ENCODE measurements around the gene KCNG2.

The KCNG2 gene

DNA sequence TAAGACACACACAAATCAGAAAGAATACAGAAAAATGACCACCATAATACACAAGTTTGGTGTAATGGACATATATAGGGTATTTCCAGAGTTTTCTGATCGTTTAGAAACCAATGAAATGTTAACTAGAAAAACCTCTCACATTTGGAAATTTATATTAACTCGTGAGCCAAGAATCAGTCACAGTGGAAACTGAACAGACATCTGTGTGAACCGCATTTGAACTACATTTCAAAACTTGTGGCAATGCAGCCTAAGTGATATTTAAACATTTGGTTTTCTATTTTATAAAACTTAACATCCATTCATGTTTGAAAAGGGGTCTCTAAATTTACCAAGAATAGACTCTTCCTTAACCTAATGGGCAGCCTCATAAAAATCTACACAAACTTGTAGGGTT lies 29.0 kb upstream of the KCNG2 start:
- no peak for DNase-seq (ENCODE audit: low read depth in 2 of 3, low spot score in 1 of 3)

DNA sequence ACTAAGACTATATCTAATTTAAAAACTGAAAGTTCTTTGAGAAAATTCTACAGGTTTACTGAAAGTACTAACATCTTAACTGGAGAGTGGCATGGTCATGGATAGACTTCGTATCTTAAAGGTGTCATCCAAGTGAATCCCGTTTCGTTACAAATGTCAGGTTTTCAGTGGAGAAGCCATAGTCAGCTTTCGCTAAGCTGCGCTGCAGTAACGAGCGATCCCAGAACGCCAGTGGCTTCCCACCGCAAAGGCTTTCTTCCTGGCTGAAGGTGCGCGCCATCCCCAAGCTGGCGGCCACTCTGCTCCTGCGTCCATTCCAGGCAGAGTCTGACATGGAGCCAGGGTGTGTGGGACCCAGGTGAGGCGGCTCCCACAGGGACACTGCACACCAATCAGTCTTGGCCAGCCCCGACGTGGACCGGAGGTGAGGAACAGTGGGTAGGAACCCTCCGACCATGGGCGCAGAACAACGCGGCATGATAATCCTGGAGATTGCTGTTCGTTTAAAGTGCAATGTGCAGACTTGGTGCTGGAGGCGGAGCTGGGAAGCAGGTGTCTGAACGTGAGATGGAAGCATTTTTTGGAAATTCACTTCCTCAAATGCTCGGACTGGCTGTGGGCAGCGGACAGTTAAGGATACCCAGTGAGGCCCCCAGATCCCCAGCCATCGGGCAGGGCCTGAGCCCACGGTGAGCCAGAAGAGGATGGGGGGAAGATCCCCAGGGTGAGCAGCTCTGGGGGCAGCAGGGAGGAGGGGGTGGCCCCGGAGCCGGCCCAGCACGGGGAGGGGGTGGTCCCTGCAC lies 27.8 kb upstream of the KCNG2 start:
- no peak for DNase-seq (ENCODE audit: low read depth in 2 of 3, low spot score in 1 of 3)

DNA sequence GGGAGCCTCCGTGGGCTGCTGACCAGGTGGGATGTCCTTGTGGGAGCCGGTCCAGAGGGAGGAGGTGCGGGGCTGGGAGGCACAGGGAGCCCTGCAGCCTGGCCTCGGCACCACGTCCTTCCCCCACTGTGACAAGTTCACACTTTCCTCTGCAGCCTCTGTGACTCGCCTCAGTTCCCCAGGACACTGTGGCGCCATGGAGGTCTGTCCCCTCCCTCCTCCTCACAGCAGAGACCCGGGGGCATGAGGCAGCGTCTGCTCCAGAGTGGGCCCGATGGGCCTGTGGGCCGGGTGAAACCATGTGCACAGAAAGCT lies 27.3 kb upstream of the KCNG2 start:
- DNase-seq (ENCODE audit: low read depth in 2 of 3, low spot score in 1 of 3), result no peak

DNA sequence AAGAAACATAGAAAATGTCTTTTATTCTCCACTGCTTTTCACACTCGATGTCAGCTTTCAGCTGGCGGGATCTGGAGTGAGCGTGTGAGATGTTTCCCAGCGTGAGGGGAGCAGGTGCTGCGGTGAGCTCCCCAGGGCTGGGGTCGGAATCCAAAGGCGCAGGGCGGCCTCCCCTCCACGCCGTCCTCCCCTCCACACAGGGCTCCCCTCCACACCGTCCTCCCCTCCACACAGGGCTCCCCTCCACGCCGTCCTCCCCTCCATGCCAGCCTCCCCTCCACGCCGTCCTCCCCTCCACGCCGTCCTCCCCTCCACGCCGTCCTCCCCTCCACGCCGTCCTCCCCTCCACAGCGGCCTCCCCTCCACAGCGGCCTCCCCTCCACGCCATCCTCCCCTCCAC lies 26.9 kb upstream of the KCNG2 start:
- no peak for DNase-seq (ENCODE audit: low read depth in 2 of 3, low spot score in 1 of 3)

DNA sequence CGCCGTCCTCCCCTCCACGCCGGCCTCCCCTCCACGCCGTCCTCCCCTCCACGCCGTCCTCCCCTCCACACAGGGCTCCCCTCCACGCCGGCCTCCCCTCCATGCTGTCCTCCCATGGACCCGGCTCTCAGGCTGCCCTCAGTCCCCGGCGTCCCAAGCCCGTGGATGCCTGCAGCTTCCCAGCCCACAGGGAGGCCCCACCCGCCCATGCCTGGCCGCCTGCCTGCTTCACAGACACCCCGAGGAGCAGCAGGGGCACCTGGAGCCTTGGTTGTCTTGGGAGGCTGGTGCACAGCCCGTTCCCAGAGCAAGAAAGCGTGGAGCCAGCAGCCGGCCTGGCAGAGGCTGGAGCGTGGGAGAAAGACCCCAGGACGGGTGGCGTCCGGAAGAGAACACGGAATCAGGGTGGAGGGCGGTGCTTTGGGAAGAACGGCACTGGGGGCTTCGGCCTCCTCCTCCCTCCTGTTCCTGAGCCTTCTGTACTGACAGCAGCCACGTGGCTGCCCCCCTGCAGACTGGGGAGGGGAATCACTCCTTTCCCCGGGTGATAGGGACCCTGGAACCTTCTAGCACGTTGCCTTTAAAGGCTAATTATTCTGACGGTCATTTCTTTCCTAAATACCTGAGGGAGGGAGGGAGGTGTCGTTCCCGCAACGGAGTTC lies 26.2 kb upstream of the KCNG2 start:
- DNase-seq (ENCODE audit: low read depth in 2 of 3, low spot score in 1 of 3), result no peak

DNA sequence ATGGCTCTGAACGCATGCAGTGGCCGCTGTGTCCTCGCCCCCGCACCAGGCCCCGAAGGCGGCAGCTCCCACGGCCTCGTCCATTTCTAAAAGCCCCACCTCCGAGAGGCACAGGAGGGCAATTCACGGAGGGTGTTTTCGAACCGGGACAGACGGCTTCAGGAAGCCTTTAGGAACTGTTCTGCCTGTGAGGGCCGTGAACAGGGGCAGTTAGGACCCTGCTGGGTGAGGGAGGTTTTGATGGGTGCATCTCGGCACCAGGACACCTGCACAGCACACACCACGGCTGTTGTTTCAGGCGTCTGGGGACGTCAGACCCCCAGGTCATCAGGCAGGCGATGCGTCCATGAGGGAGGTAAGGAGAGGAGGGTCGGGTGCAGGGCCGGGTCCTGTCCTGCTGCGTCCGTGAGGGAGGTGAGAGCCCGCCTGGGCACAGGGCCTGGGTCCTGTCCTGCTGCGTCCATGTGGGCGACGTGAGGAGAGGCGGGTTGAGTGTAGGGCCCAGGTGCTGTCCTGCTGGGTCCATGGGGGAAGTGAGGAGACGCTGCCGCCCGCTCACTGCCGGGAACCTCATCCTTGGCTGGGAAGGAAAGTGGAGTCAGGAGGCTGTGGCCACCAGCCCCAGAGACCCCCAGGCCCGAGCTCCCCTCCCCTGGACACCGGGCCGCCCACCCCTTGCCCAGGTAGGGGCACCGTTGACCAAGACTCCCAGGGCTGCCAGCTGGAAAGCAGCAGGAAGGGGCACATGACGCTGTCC lies 25.5 kb upstream of the KCNG2 start:
- DNase-seq (ENCODE audit: low read depth in 2 of 3, low spot score in 1 of 3), result no peak

DNA sequence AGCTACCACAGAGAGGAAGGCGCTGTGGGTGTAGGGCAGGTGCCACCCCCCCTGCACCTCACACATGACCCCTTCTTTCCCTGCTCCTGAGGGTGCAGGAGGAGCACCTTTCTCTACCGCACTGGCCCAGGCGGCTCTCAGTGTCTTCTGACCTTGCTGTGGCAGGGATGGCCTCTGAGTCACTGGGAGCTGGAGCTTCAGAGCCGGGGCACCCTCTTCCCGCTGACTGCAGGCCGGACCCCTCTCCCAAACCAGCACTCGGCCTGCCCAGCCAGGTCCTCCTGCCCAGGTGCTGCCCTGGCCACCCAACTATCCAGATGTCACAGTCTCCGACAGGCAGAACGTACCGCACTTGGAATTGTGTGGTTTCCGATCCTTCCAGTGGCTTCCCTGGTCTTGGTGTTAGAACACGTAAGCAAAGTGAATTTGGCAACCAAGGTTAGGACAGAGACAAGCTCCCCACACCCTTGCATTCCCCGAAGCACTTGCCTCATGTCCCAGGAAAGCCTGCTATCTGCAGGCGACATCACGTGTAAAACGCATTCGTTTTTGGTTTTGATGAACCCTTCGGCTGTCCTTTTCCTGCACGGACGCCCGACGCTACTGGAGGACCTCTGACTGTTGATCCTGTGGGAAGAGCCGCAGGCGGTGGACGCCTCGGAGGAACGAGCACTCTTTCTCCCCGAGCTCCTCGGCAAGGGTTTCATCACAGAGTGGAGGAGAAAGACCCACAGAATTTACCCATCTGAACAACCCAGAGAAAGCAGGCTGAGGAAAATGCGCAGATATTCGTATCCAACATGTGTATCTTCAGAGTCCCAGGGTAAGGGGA lies 24.7 kb upstream of the KCNG2 start:
- DNase-seq (ENCODE audit: low read depth in 2 of 3, low spot score in 1 of 3), result no peak

DNA sequence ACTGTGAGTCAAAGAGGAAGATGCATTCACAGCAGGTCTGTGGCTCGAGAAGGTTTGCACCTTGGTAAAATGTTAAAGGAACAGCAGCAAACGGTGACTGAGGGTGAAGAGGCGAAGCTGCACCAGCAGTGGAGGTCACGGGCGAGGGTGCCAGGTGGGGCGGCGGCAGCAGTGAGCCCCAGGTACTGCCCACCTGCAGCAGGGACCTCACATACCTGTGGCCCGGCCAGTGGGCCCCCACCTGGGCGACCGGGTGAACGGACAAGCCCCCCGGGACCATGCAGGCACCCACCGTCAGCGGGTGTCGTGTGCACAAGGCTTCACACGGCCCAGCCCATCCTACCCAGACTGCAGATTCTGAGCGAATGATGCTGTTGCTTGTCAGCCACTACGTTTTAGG lies 23.6 kb upstream of the KCNG2 start:
- DNase-seq (ENCODE audit: low read depth in 2 of 3, low spot score in 1 of 3), result no peak

DNA sequence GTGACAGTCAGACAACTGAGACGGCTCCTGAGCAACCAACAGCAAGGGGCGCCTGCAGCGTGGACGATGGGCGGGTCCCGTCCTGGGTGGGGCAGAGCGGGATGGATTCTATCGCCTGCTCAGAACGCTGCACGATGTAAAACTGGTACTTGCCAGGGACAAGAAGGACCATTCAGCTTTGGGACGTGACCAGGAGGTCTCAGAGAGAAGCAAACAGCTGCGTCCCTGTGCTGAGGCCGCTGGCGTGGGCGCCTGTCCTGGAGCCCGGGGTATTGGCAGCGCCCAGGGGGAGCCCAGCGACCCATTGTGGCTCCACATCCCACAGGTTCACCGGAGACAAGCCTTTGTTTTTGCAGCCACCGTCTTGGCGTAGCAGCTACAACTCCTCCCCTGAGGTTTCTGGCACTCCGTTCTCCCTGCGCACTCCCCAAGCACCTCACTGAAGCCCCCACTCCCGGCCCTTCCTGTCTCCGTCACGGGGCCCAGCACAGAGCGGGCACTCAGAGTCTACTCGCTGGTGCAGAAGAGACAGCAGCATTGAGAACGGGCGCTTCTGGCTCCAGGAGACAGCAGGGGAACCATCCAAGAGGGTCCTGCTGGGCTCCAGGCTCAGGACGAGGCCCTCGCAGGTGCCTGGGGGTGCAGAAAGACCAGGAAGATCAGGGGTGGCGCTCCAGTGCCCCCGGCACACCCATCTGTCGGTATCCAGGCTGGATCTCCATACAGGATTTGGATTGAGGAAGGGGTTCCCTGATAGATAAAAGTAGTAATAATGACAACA lies 22.1 kb upstream of the KCNG2 start:
- DNase-seq (ENCODE audit: low read depth in 2 of 3, low spot score in 1 of 3), result no peak

DNA sequence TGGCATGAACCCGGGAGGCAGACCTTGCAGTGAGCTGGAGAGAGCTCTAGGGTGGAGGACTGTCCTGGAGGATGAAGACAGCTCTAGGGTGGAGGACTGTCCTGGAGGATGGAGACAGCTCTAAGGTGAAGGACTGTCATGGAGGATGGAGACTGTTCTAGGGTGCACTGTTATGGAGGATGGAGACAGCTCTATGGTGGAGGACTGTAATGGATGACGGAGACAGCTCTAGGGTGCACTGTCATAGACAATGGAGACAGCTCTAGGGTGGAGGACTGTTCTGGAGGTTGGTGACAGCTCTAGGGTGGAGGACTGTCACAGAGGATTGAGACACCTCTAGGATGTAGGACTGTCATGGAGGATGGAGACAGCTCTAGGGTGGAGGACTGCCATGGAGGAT lies 21.1 kb upstream of the KCNG2 start:
- no peak for DNase-seq (ENCODE audit: low read depth in 2 of 3, low spot score in 1 of 3)

DNA sequence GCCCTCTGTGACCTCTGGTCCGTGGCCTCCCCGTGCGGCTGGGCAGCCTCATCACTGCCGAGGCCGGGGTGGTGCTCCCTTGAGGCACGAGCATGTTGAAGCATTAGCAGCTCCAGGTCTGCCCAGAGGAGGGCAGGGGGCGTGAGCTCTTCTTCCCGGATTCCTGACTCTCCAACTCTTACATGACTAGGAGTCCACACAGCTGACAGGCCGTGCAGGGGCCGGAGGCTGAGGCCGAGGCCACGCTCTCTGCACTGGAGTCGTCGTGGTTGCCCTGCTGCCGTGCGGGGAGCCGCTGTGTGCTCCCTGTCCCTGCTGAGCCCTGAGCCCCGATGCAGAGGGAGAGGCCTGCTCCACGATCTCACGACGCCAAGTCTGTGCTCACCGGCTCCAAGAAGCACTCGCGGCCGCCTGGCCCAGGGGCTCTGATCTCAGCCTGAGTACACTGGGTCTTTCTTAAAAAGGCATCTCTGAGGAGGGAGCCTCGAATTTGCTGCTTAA lies 19.4 kb upstream of the KCNG2 start:
- DNase-seq (ENCODE audit: low read depth in 2 of 3, low spot score in 1 of 3), result no peak

DNA sequence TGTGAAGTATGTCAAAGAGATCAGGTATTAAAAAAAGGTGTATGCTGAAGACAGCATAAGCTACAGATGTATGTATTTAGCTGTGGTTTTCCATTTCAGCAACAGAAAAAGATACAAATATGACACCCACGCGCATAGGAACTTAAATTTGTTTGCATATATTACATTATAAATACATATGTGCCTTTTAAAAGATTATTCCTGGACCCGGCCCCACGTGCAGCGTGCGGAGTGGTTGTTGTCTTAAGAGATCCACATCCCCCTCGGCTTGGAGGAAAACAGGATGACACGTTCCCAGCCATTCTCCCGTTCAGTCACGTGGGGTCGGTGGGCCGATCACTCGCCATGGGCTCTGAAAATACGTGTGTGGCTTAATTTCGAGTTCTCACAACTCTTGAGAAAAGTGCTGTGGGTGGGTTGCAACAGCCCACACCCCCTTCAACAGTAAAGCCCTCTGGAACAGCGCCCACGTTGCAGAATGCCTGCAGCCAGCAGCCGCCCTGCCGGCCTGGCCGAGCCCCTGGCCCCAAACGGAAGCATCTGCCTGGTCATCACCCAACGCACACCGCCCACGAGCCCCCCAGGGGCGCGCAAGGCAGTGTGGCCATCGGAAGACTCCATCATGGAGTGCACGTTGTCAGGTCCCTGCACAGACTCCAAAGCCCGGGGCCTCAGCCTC lies 18.6 kb upstream of the KCNG2 start:
- no peak for DNase-seq (ENCODE audit: low read depth in 2 of 3, low spot score in 1 of 3)

DNA sequence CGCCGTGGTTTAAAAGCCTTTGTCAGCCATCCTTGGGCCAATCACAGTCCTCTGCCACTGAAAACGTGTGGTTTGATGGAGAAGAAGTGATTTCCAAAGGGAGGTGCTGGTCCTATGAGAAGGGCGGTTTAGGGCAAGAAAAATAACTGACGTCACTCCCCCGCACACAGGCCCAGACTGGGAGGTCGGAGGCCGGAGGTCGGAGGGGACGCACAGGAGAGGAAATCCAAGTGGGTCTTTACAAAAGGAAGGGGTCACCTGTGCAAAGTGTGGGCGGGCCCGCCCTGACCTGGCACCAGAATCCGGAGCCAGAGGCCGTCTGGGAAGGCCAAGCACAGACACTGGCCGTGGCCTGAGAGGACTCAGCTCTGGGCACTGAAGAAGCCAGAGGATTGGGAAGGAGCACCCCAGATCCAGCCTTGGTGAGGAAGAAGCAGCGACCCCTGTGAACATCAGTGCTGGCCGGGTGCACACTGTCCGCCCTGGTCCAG lies 18.0 kb upstream of the KCNG2 start:
- DNase-seq (ENCODE audit: low read depth in 2 of 3, low spot score in 1 of 3), result no peak

DNA sequence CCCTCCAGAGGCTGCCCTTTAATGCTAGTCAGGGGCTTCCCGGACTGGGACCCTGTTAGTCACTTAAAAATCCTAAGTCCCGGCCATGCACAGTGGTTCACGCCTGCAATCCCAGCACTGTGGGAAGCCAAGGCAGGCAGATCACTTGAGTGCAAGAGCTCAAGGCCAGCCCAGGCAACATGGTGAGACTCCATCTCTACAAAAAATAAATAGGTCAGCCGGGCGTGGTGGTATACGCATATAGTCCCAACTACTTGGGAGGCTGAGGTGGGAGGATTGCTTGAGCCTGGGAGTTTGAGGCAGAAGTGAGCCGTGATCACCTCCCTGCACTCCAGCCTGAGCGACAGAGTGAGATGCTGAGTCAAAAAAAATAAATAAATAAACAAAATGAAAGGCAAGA lies 17.2 kb upstream of the KCNG2 start:
- no peak for DNase-seq (ENCODE audit: low read depth in 2 of 3, low spot score in 1 of 3)

DNA sequence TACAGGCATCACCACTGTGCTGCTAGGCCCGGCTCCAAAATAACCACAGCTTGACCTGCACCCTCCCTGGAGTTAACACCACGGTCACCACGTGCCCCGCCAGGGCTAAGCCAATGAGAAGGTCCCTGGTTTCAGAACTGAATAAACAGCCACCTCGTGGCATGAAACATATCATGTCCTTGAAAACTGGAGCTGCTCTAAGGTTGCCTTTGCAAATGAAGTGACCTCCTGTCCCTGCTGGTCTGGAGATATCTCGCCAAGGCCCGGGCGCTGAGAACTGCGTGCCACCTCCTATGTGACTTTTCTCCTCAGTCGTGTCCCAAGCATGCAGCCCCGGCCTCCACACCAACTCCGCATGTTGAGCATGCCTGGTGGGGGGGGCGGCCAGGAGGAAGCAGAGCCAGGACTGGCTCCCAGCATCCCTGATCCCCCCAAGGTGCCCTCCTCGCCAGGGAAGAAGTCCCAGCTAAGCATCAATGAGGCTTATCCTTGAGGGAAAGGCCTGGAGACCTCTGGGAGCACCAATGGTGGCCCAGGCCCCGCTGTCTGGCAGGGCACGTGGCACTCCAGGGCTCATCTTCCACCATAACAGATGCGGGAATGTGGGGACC lies 16.3 kb upstream of the KCNG2 start:
- no peak for DNase-seq (ENCODE audit: low read depth in 2 of 3, low spot score in 1 of 3)

DNA sequence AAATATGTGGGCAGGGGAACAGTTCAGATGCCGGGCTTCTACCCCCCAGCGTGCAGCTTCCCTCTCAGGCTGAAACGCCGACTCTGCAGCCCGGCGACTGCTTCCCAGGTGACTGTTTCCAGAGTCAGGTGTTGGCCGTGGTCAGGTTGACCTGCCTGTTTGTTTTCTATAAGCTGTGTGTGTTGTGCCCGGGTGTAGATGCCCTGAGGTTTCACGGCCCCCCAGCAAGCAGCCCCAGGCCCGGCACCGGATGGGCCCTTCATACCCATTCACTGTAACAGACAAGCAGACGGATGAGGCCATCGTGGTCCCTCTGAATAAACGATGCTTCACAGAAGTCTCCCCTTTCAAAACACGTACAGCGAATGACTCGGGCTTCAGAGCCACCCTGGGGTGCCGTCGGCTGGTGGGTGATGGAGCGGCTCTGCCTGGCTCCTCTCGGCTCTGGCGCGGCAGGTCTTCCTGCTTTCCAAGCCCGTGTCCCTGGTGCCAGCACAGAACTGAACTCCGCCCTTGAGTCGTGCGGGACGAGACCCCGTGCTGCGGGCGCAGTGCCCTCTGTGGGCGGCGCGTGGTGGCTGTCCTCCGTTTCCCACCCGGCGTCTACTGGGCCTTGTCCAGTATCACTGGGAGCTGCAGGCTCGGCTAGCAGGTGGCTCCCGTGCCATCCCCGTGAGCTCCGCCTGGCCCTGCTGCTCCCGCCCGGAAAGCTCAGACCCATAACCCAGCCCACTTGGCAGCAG lies 15.0 kb upstream of the KCNG2 start:
- no peak for DNase-seq (ENCODE audit: low read depth in 2 of 3, low spot score in 1 of 3)

DNA sequence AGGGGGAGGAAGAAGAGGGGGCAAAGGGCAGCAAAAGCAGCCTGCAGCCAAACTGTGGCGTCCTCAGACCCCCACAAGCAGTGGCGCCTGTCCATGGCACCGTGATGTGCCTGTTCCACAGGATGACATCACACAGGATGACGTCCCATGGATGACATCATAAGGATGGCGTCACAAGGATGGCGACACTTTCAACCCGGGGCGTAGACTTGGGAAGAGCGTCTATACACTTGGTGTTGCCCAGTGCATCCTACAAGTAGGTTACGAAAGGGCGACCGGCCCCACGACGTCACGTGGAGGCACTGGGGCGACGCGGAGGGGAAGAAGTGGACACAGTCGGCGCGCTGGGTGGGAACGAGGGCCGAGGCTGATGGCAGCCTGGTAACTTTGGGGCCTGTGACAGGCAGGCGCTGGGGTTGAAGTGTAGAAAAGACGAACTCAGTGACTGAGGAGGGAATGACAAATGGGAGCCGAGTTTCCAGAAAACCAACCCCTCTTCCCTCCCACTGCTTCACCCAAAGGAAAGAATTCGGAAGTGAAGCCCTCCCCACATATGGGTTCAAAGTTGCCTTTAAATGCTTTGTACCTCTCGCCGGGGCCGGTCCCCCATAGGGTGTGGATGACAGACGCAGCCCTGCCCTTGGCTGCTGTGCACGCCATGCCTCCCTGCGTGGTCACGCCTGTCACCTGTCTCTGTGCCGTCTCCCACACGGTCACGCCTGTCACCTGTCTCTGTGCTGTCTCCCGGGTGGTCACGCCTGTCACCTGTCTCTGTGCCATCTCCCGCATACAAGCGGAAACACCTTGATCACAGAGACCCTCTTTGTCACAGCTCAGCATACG lies 13.4 kb upstream of the KCNG2 start:
- no peak for DNase-seq (ENCODE audit: low read depth in 2 of 3, low spot score in 1 of 3)
